ENCODE data around the gene CSTB. TPM values are rescaled to one million over a fixed set of nuclear protein-coding genes. Genes with fewer than 3 reads are reported as not detected.

Gene CSTB
- total and polyA plus RNA-seq, 2 of the 8 experiments (the other 6 are each of a cell fraction or from before 2014, with no cell fraction given) = 53.8 to 64.1 TPM

- Histone ChIP-seq H3K9ac (replicated peaks in 1 of 4; ENCODE audit: extremely low read depth in 1 of 4, low read depth in 3 of 4, low read length in 3 of 4) (no peak overlapping the region), H3K23ac (ENCODE audit: insufficient read length) (no peak overlapping the region), H2BK20ac (ENCODE audit: low read length) (no peak overlapping the region), H3K79me2 (ENCODE audit: control insufficient read depth in 1 of 2, insufficient read depth in 2 of 2, low read length in 2 of 2) (no peaks in the 10 kb centered on the region), H3K27ac (ENCODE audit: low read depth, low read length) (no peak overlapping the region), H3K4me1 (replicated peaks in 1 of 4; ENCODE audit: control insufficient read depth in 3 of 4, insufficient read depth in 4 of 4, low read length in 3 of 4) (no peaks in the 10 kb centered on the region), H3K14ac (ENCODE audit: insufficient read length) (no peak overlapping the region), H2BK15ac (ENCODE audit: low read length) (no peak overlapping the region), H3K4me3 (ENCODE audit: extremely low read depth in 1 of 4, insufficient read depth in 2 of 4, low read depth in 3 of 4, low read length in 4 of 4) (no peak overlapping the region), H2AFZ (ENCODE audit: low read length) (no peak overlapping the region), H3K9me3 (ENCODE audit: insufficient read depth in 2 of 2, low read depth in 1 of 2, low read length in 1 of 2) (peaks cover 0 to 15% of the 10 kb centered on the region in 2 experiments; a peak in 1 of 4 replicates), H4K20me1 (replicated peaks in 1 of 2; ENCODE audit: control insufficient read depth in 1 of 2, insufficient read depth in 2 of 2, low read length in 2 of 2) (peaks cover 0 to 1% of the 10 kb centered on the region in 2 experiments), H4K91ac (replicated peaks; ENCODE audit: insufficient read length, low read length) (no peak overlapping the region), H3K4me2 (ENCODE audit: insufficient read depth in 1 of 2, low read depth in 2 of 2, low read length in 2 of 2) (no peak overlapping the region), H3K79me1 (ENCODE audit: low read depth, low read length) (no peaks in the 10 kb centered on the region), H3K18ac (ENCODE audit: extremely low read depth, low read length) (no peak overlapping the region), H3K56ac (replicated peaks; ENCODE audit: insufficient read length, low read depth, low read length) (no peak overlapping the region), H3K27me3 (replicated peaks in 1 of 4; ENCODE audit: control insufficient read depth in 3 of 4, extremely low read depth in 1 of 4, insufficient read depth in 3 of 4, low read length in 3 of 4) (no peaks in the 10 kb centered on the region), H2BK12ac (ENCODE audit: low read depth, low read length) (no peak overlapping the region), H4K8ac (ENCODE audit: extremely low read depth, insufficient read depth, low read length) (no peak overlapping the region), H4K5ac (ENCODE audit: insufficient read length, low read depth, low read length) (no peak overlapping the region), H3K4ac (replicated peaks; ENCODE audit: insufficient read length, low read depth, low read length) (no peak overlapping the region), H2AK5ac (ENCODE audit: low read depth, low read length) (no peak overlapping the region), H2BK5ac (ENCODE audit: low read depth, low read length) (no peak overlapping the region), H2BK120ac (replicated peaks; ENCODE audit: low read depth, low read length) (no peak overlapping the region), H3K36me3 (ENCODE audit: control insufficient read depth in 2 of 4, insufficient read depth in 4 of 4, low read length in 3 of 4) (no peaks in the 10 kb centered on the region), H3K23me2 (ENCODE audit: low read depth, low read length) (no peaks in the 10 kb centered on the region)
- CTCF ChIA-PET (ENCODE audit: partially characterized antibody) = no interaction called here
- DNase-seq (ENCODE audit: low read depth in 1 of 2, low spot score in 2 of 2) (no peak), FAIRE-seq (no peak)
- POLR2A ChIA-PET (ENCODE audit: partially characterized antibody) = interaction anchor here (0.6 to 0.7 kb wide), 3 partner anchors 8 to 155 kb away, joined by 3 read pairs; no protein-coding TSS in a partner anchor
- 86% methylated on average over 8 of the region's 11 CpGs; no CpG with 5 or more reads in 1 of the 2 experiments for WGBS, 2 experiments (ENCODE audit: extremely low coverage in 1 of 2, insufficient coverage in 1 of 2, insufficient read length in 1 of 2, insufficient replicate concordance in 2 of 2, low coverage in 1 of 2, low lambda C conversion rate in 2 of 2, missing lambda C conversion rate in 1 of 2)
- TF ChIP-seq BCL11A (IDR thresholded peaks at IDR 0.05; ENCODE audit: low read depth in 2 of 2, low read length in 2 of 2) (no peak), KDM4A (IDR thresholded peaks at IDR 0.05; ENCODE audit: low read depth, low read length, severe bottlenecking) (no peak), CTCF (IDR thresholded peaks at IDR 0.05; ENCODE audit: control extremely low read depth in 1 of 3, insufficient read depth in 1 of 3, low read depth in 1 of 3, low read length in 3 of 3) (no peak), NANOG (IDR thresholded peaks at IDR 0.05; ENCODE audit: insufficient read depth, low read depth, low read length, poor library complexity, severe bottlenecking) (no peak), ASH2L (IDR thresholded peaks at IDR 0.05; ENCODE audit: low read length) (no peak), MAX (IDR thresholded peaks at IDR 0.05) (no peak), ATF3 (IDR thresholded peaks at IDR 0.05; ENCODE audit: insufficient read depth, low read depth, low read length) (no peak), ATF2 (IDR thresholded peaks at IDR 0.05; ENCODE audit: low read length) (no peak), TAF1 (IDR thresholded peaks at IDR 0.05; ENCODE audit: low read depth, low read length) (no peak)
These were observed 44.4 kb upstream of the CSTB start for GRCh38 chr21:43820466-43820865.
